Stomach (tissue), 4 donors: ENCODE results near the gene USP32.

ENCODE experiments used
- POLR2A ChIP-seq, 4 donors: fragments of 450-650 bp; IDR thresholded peaks; one replicate each; pipeline ENCODE4 v1.6.1; 2016; ENCODE audit warnings: antibody characterized with exemption in 4 of 4, control low read depth in 2 of 4, mild to moderate bottlenecking in 1 of 4, moderate library complexity in 1 of 4
- POLR2AphosphoS5 ChIP-seq, 3 donors: sonication (generic); formaldehyde crosslinking; IDR thresholded peaks; one replicate each; pipeline ENCODE4 v1.6.1; 2016; ENCODE audit warnings: antibody characterized with exemption in 3 of 3

DNA sequence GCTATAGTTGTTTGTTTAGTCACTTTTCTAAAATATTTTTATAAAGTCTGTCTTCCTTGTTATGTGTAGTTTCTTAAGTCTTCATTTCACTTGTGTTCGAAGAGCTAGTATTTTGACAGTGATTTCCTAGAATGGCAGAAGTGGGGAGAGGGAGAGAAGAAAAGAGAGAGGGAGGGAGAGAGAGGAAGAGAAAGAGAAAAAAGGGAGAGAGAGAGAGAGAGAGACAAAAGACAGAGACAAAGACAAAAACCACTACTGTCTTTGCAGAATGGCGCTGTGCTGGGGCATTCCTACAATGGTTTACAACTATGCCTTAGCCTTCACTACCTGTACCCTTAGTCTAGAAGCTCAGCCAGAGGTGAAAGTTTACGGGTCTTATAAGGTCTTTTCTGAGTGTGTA, 151.6 kb downstream of the USP32 start:
- no peak for TF ChIP-seq POLR2AphosphoS5 (IDR thresholded peaks at IDR 0.05)
- TF ChIP-seq POLR2A (IDR thresholded peaks at IDR 0.05), result no peak
